ENCODE results near the gene CCDC90B. TPM values are rescaled to one million over a fixed set of nuclear protein-coding genes. Genes with fewer than 3 reads are reported as not detected.
A peak's percentile ranks its signal among the peaks of the same experiment; 100 is the strongest.

Gene CCDC90B
- total RNA-seq, result 94.3 and 109 TPM in 2 replicates
- 52.9 and 66.2 TPM in 2 replicates for polyA plus RNA-seq
- polyA plus RNA-seq (2012), result 53.1 and 61.5 TPM in 2 replicates
- 7.0 and 14.0 TPM in 2 replicates for polyA minus RNA-seq (ENCODE audit: low replicate concordance)

- Histone ChIP-seq H3K27me3 (ENCODE audit: control insufficient read depth, insufficient read depth, low read length) (no peaks in the 10 kb centered on the region), H3K4me2 (ENCODE audit: extremely low read depth, insufficient read depth, low read length) (peak within 1 kb of the TSS; percentile 99), H3K9me3 (ENCODE audit: control insufficient read depth, insufficient read depth, low read depth, low read length) (no peaks in the 10 kb centered on the region), H3K27ac (ENCODE audit: insufficient read depth, low read length) (peak within 1 kb of the TSS; percentile 97), H3K4me3 (replicated peaks in 1 of 4; ENCODE audit: control extremely low read depth in 1 of 4, insufficient read depth in 1 of 4, low read depth in 3 of 4, low read length in 4 of 4) (peak within 1 kb of the TSS; percentile 87 to 99 (median 94)), H3K79me2 (ENCODE audit: control insufficient read depth, insufficient read depth, low read length) (peaks cover 33% of the 10 kb centered on the region), H3K4me1 (ENCODE audit: control insufficient read depth, extremely low read depth, insufficient read depth, low read length) (peaks cover 4% of the 10 kb centered on the region), H4K20me1 (ENCODE audit: control insufficient read depth, extremely low read depth, insufficient read depth, low read length) (no peaks in the 10 kb centered on the region), H3K36me3 (ENCODE audit: control insufficient read depth, insufficient read depth, low read length) (no peaks in the 10 kb centered on the region), H3K9ac (ENCODE audit: insufficient read depth, low read length) (peak within 1 kb of the TSS; percentile 91), H2AFZ (ENCODE audit: low read length) (peak within 1 kb of the TSS; percentile 91)
- peak; percentile 98 to 99 for DNase-seq (ENCODE audit: low read depth in 2 of 2)
- TF ChIP-seq, protein P1, sequence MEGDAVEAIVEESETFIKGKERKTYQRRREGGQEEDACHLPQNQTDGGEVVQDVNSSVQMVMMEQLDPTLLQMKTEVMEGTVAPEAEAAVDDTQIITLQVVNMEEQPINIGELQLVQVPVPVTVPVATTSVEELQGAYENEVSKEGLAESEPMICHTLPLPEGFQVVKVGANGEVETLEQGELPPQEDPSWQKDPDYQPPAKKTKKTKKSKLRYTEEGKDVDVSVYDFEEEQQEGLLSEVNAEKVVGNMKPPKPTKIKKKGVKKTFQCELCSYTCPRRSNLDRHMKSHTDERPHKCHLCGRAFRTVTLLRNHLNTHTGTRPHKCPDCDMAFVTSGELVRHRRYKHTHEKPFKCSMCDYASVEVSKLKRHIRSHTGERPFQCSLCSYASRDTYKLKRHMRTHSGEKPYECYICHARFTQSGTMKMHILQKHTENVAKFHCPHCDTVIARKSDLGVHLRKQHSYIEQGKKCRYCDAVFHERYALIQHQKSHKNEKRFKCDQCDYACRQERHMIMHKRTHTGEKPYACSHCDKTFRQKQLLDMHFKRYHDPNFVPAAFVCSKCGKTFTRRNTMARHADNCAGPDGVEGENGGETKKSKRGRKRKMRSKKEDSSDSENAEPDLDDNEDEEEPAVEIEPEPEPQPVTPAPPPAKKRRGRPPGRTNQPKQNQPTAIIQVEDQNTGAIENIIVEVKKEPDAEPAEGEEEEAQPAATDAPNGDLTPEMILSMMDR (conservative IDR thresholded peaks at IDR 0.05 in 1 of 2, IDR thresholded peaks at IDR 0.05 in 1 of 2; ENCODE audit: low read depth in 1 of 2, low read length in 2 of 2), result no peak
- no peak for TF ChIP-seq EZH2 (IDR thresholded peaks at IDR 0.05; ENCODE audit: low read length, missing control alignments)
These were observed at the start of gene CCDC90B for GRCh38 chr11:83285771-83286528. Gene CCDC90B (minus strand): TSS chr11:83286367. CDS start chr11:83285972, 395 bp downstream.

DNA sequence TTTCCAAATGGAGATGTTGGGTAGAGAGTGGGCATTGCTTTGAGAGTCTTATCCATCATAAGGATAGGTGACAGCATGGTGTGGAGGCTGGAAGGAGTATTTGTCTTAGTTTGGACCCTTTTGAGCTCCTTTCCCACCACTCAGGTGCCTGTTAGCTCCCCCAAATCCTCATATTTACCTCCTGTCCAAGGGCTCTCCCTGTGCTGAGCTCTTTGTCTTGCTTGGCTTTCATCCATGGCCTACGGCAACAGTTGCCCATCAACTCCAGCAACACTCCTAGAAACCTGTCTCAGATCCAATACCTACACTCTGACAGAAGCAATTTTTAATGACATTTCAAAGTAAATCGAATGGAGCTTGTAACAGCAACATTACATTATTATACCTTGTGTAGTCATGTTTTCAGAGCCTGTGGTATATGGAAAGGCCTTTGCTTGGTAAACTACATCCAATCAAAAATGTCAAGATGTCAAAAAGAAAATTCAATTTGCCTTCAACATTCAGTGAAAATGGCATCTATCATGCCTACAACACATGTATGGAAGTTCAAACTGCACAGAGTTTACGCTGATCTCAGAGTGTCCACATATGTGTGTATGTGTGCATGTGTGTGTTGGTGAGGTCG lies 49.4 kb upstream of the CCDC90B start:
- no peaks in the 10 kb centered on the region for H3K79me2 ChIP-seq (ENCODE audit: control insufficient read depth, insufficient read depth, low read length)
- no peak overlapping the region for H2AFZ ChIP-seq (ENCODE audit: low read length)
- no peak overlapping the region for H3K27ac ChIP-seq (ENCODE audit: insufficient read depth, low read length)
- no peaks in the 10 kb centered on the region for H3K27me3 ChIP-seq (ENCODE audit: control insufficient read depth, insufficient read depth, low read length)
- no peaks in the 10 kb centered on the region for H4K20me1 ChIP-seq (ENCODE audit: control insufficient read depth, extremely low read depth, insufficient read depth, low read length)
- no peaks in the 10 kb centered on the region for H3K36me3 ChIP-seq (ENCODE audit: control insufficient read depth, insufficient read depth, low read length)
- H3K4me2 ChIP-seq (ENCODE audit: extremely low read depth, insufficient read depth, low read length), result no peak overlapping the region
- H3K9ac ChIP-seq (ENCODE audit: insufficient read depth, low read length), result no peak overlapping the region
- H3K9me3 ChIP-seq (ENCODE audit: control insufficient read depth, insufficient read depth, low read depth, low read length), result no peaks in the 10 kb centered on the region
- H3K4me3 ChIP-seq (replicated peaks in 1 of 4; ENCODE audit: control extremely low read depth in 1 of 4, insufficient read depth in 1 of 4, low read depth in 3 of 4, low read length in 4 of 4), result no peak overlapping the region
- no peak for DNase-seq (ENCODE audit: low read depth in 2 of 2)
- H3K4me1 ChIP-seq (ENCODE audit: control insufficient read depth, extremely low read depth, insufficient read depth, low read length), result no peaks in the 10 kb centered on the region
- TF ChIP-seq, protein P1 (conservative IDR thresholded peaks at IDR 0.05 in 1 of 2, IDR thresholded peaks at IDR 0.05 in 1 of 2; ENCODE audit: low read depth in 1 of 2, low read length in 2 of 2), result no peak
- no peak for TF ChIP-seq EZH2 (IDR thresholded peaks at IDR 0.05; ENCODE audit: low read length, missing control alignments)

DNA sequence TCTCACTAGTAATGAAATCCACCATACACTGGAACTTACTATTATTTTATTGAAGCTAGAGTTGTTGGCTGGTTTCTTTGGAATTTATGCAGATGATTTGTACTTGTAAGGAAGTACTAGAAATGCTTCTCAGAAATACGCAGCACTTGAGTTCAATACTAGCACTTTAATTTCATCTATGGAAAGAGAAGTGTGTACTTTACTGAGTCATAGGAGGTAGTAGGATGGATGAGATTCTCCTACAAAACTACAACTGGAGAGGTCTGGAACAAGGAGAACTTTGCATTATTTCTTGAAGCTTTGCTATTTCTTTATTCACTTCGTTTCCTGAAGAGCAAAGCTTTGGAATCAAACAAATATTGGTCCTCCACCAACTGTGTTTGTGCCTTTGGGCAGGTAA lies 44.1 kb upstream of the CCDC90B start:
- Histone ChIP-seq H3K36me3 (ENCODE audit: control insufficient read depth, insufficient read depth, low read length) (no peaks in the 10 kb centered on the region), H3K9ac (ENCODE audit: insufficient read depth, low read length) (no peak overlapping the region), H3K27me3 (ENCODE audit: control insufficient read depth, insufficient read depth, low read length) (no peaks in the 10 kb centered on the region), H3K79me2 (ENCODE audit: control insufficient read depth, insufficient read depth, low read length) (no peaks in the 10 kb centered on the region), H3K4me2 (ENCODE audit: extremely low read depth, insufficient read depth, low read length) (no peak overlapping the region), H3K9me3 (ENCODE audit: control insufficient read depth, insufficient read depth, low read depth, low read length) (no peaks in the 10 kb centered on the region), H3K27ac (ENCODE audit: insufficient read depth, low read length) (no peak overlapping the region), H4K20me1 (ENCODE audit: control insufficient read depth, extremely low read depth, insufficient read depth, low read length) (no peaks in the 10 kb centered on the region), H2AFZ (ENCODE audit: low read length) (no peak overlapping the region), H3K4me3 (replicated peaks in 1 of 4; ENCODE audit: control extremely low read depth in 1 of 4, insufficient read depth in 1 of 4, low read depth in 3 of 4, low read length in 4 of 4) (no peak overlapping the region), H3K4me1 (ENCODE audit: control insufficient read depth, extremely low read depth, insufficient read depth, low read length) (no peaks in the 10 kb centered on the region)
- no peak for TF ChIP-seq EZH2 (IDR thresholded peaks at IDR 0.05; ENCODE audit: low read length, missing control alignments)
- no peak for DNase-seq (ENCODE audit: low read depth in 2 of 2)
